Smooth muscle cell (in vitro differentiated cells): ENCODE measurements around the gene NUDT12. TPM values are rescaled to one million over a fixed set of nuclear protein-coding genes. Genes with fewer than 3 reads are reported as not detected.

Experiments used
- DNase-seq: peaks from one replicate; lab custom pipeline; 2025; ENCODE audit not compliant: unreplicated experiment; lab: John Stamatoyannopoulos, UW
- H2AFZ ChIP-seq: fragments of 200-600 bp; sonication (generic); 2 replicates; pipeline ENCODE4 v1.6.0; 2016; ENCODE audit warnings: antibody characterized with exemption, low read depth, mild to moderate bottlenecking
- H3F3A ChIP-seq: fragments of 200-600 bp; sonication (generic); 2 replicates; pipeline ENCODE4 v1.6.0; 2017; ENCODE audit warnings: antibody characterized with exemption, low read depth
- H3K27ac ChIP-seq: fragments of 200-600 bp; sonication (generic); 2 replicates; pipeline ENCODE4 v1.5.1; 2016; ENCODE audit warnings: low read depth, mild to moderate bottlenecking
- H3K27me3 ChIP-seq: fragments of 200-600 bp; sonication (generic); 2 replicates; pipeline ENCODE4 v1.6.1; 2016; ENCODE audit warnings: low read depth, mild to moderate bottlenecking
- H3K36me3 ChIP-seq: fragments of 200-600 bp; sonication (generic); 2 replicates; pipeline ENCODE4 v1.5.1; 2016; ENCODE audit warnings: low read depth
- H3K4me1 ChIP-seq: fragments of 200-600 bp; sonication (generic); 2 replicates; pipeline ENCODE4 v1.5.1; 2016; ENCODE audit warnings: low read depth
- H3K4me2 ChIP-seq: fragments of 200-600 bp; sonication (generic); 2 replicates; pipeline ENCODE4 v1.6.0; 2016; ENCODE audit warnings: mild to moderate bottlenecking
- H3K4me3 ChIP-seq: fragments of 200-600 bp; sonication (generic); 2 replicates; pipeline ENCODE4 v1.5.1; 2016; ENCODE audit warnings: mild to moderate bottlenecking
- H3K79me2 ChIP-seq: fragments of 200-600 bp; sonication (generic); 2 replicates; pipeline ENCODE4 v1.6.0; 2016; ENCODE audit warnings: low read depth, mild to moderate bottlenecking
- H3K9ac ChIP-seq: fragments of 200-600 bp; sonication (generic); 2 replicates; pipeline ENCODE4 v1.6.0; 2016; ENCODE audit warnings: low read depth
- H3K9me3 ChIP-seq: fragments of 200-600 bp; sonication (generic); replicated peaks from 2 replicates; pipeline ENCODE4 v1.5.1; 2016; ENCODE audit warnings: low read depth
- H4K20me1 ChIP-seq: fragments of 200-600 bp; sonication (generic); 2 replicates; pipeline ENCODE4 v1.6.0; 2016; ENCODE audit warnings: low read depth
- CTCF ChIP-seq: fragments of 200-600 bp; sonication (generic); IDR thresholded peaks from 2 replicates; pipeline ENCODE4 v1.5.1; 2017; ENCODE audit warnings: borderline replicate concordance, mild to moderate bottlenecking, antibody characterized with exemption; ENCODE audit not compliant: insufficient read depth, poor library complexity, severe bottlenecking
- WGBS: methylation state at CpG from one replicate; pipeline ENCODE4 v1.1.7; 2016; ENCODE audit warnings: low lambda C conversion rate; 5-methylcytosine and 5-hydroxymethylcytosine counted together
- polyA plus RNA-seq: library from polyadenylated mRNA; unstranded; fragments of >200 nt; fragmentation: Nextera tagmentation; extraction: Ambion mirVana; gene quantifications from 2 replicates; pipeline ENCODE4 v1.2.1, GENCODE V29; 2016
- total RNA-seq: library from RNA; depleted of rRNA; stranded (reverse); fragments of >200 nt; gene quantifications from 2 replicates; pipeline ENCODE4 v1.2.3, GENCODE V29; 2014

Gene NUDT12
- total and polyA plus RNA-seq, 2 experiments from 2014 or later = 6.5 to 14.9 TPM

- Histone ChIP-seq H3F3A (no peaks in the 10 kb centered on the region), H3K36me3 (peaks cover 6% of the 10 kb centered on the region), H3K79me2 (no peaks in the 10 kb centered on the region), H3K4me2 (no peak overlapping the region), H3K9me3 (no peaks in the 10 kb centered on the region), H2AFZ (no peak overlapping the region), H4K20me1 (no peaks in the 10 kb centered on the region), H3K27ac (no peak overlapping the region), H3K4me3 (no peak overlapping the region), H3K9ac (no peak overlapping the region), H3K4me1 (peaks cover 11% of the 10 kb centered on the region), H3K27me3 (no peaks in the 10 kb centered on the region)
- no peak for DNase-seq
- no peak for TF ChIP-seq CTCF
These were observed 59.5 kb downstream of the NUDT12 start for GRCh38 chr5:103503066-103503465.

GRCh38 chr5:103502662-103503061, 59.9 kb downstream of the NUDT12 start:
- no peak overlapping the region for H3K9ac ChIP-seq
- H3K9me3 ChIP-seq = no peaks in the 10 kb centered on the region
- WGBS = 94% methylated on average over 3 of the region's 3 CpGs
- no peak for TF ChIP-seq CTCF
- no peaks in the 10 kb centered on the region for H3F3A ChIP-seq
- H3K4me3 ChIP-seq = no peak overlapping the region
- DNase-seq = no peak
- peaks cover 6% of the 10 kb centered on the region for H3K36me3 ChIP-seq
- no peak overlapping the region for H3K27ac ChIP-seq
- H2AFZ ChIP-seq = no peak overlapping the region
- H3K4me2 ChIP-seq = no peak overlapping the region
- no peaks in the 10 kb centered on the region for H3K27me3 ChIP-seq
- peaks cover 11% of the 10 kb centered on the region for H3K4me1 ChIP-seq
- no peaks in the 10 kb centered on the region for H4K20me1 ChIP-seq
- H3K79me2 ChIP-seq = no peaks in the 10 kb centered on the region
